Chondrocyte (in vitro differentiated cells): Measurements from ENCODE around the gene TP63. TPM values are rescaled to one million over a fixed set of nuclear protein-coding genes. Genes with fewer than 3 reads are reported as not detected.

ENCODE experiments used
- DNase-seq: peaks from one replicate; pipeline ENCODE4 v3.0.0; 2021; ENCODE audit warnings: mixed read lengths, low spot score
- H3K27ac Mint-ChIP-seq: one replicate; pipeline ENCODE4 v1.8.0; 2021; ENCODE audit warnings: mild to moderate bottlenecking, moderate library complexity, mixed read lengths; ENCODE audit not compliant: unreplicated experiment
- H3K27me3 Mint-ChIP-seq: 2 replicates; pipeline ENCODE4 v1.8.0; 2021; ENCODE audit warnings: low read depth, mixed read lengths
- H3K36me3 Mint-ChIP-seq: 2 replicates; pipeline ENCODE4 v1.8.0; 2021; ENCODE audit warnings: low read depth, mixed read lengths
- H3K4me1 Mint-ChIP-seq: 2 replicates; pipeline ENCODE4 v1.8.0; 2021; ENCODE audit warnings: low read depth, mild to moderate bottlenecking, mixed read lengths
- H3K4me3 Mint-ChIP-seq: one replicate; pipeline ENCODE4 v1.8.0; 2021; ENCODE audit warnings: mild to moderate bottlenecking, moderate library complexity, mixed read lengths; ENCODE audit not compliant: unreplicated experiment
- H3K9me3 Mint-ChIP-seq: 2 replicates; pipeline ENCODE4 v1.8.0; 2021; ENCODE audit warnings: low read depth, mixed read lengths
- total RNA-seq: library from RNA; stranded (reverse); gene quantifications from 3 replicates; pipeline ENCODE4 v1.2.1, GENCODE V29; 2021
- TF ChIP-seq, protein P1 (sequence below): fragments of 200-600 bp; sonication (generic); IDR thresholded peaks from 2 replicates; pipeline ENCODE4 v1.5.0; 2021; ENCODE audit warnings: antibody characterized with exemption, mild to moderate bottlenecking, moderate library complexity

The TP63 gene
- total RNA-seq, 1 donor from 2014 or later, result not detected

GRCh38 chr3:189805375-189806067 is 174.3 kb downstream of the TP63 start:
- DNase-seq, result no peak
- no peaks in the 10 kb centered on the region for H3K36me3 Mint-ChIP-seq

DNA sequence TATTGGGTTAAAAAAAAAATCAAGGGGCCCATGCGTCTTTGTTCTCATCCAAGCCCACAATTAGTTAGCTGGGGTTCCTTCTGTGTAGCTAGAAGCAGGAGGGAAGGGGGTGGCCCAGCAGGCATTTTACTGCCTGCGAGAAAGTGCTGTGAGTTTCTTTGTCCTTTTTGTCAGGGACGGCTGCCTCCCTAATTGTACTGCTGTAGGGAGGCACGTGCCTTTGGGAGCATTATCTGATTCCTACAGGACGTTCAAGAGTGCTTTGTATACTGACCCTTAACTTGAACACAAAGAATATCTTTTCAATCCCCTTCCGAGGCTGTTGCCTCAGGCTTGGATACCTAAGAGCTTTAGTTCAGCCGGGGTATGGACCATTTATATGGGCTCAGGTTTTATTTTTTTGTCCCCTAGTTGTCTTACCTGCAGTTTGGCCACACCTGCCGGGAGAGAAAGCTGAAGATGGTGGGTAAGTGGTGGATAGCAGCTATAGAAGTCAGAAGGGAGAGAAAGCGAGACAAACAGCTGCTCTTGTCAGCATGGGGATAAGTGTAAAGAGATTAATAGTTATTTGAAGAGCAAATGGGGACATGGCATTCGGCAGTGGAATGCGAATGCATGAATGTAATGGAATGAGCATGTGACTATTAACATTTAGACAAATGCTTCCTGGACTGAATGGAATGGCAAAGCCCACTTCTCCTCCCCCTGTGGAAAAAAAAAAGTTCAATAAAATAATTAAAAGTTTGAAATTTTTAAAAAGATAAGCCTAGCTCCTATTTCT is 175.2 kb downstream of the TP63 start:
- no peak overlapping the region for H3K4me3 Mint-ChIP-seq
- H3K9me3 Mint-ChIP-seq, result no peaks in the 10 kb centered on the region
- H3K4me1 Mint-ChIP-seq, result peaks cover 9% of the 10 kb centered on the region
- H3K27ac Mint-ChIP-seq, result no peak overlapping the region
- DNase-seq, result no peak
- TF ChIP-seq, protein P1, sequence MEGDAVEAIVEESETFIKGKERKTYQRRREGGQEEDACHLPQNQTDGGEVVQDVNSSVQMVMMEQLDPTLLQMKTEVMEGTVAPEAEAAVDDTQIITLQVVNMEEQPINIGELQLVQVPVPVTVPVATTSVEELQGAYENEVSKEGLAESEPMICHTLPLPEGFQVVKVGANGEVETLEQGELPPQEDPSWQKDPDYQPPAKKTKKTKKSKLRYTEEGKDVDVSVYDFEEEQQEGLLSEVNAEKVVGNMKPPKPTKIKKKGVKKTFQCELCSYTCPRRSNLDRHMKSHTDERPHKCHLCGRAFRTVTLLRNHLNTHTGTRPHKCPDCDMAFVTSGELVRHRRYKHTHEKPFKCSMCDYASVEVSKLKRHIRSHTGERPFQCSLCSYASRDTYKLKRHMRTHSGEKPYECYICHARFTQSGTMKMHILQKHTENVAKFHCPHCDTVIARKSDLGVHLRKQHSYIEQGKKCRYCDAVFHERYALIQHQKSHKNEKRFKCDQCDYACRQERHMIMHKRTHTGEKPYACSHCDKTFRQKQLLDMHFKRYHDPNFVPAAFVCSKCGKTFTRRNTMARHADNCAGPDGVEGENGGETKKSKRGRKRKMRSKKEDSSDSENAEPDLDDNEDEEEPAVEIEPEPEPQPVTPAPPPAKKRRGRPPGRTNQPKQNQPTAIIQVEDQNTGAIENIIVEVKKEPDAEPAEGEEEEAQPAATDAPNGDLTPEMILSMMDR, result no peak
- H3K36me3 Mint-ChIP-seq, result no peaks in the 10 kb centered on the region
- H3K27me3 Mint-ChIP-seq, result peaks cover 5% of the 10 kb centered on the region

More at GRCh38 chr3:189805375-189806067, 174.3 kb downstream of the TP63 start:
- Mint-ChIP-seq H3K4me1 (peaks cover 9% of the 10 kb centered on the region), H3K27me3 (peaks cover 5% of the 10 kb centered on the region), H3K9me3 (no peaks in the 10 kb centered on the region), H3K4me3 (no peak overlapping the region), H3K27ac (no peak overlapping the region)
- TF ChIP-seq, protein P1, result no peak

DNA sequence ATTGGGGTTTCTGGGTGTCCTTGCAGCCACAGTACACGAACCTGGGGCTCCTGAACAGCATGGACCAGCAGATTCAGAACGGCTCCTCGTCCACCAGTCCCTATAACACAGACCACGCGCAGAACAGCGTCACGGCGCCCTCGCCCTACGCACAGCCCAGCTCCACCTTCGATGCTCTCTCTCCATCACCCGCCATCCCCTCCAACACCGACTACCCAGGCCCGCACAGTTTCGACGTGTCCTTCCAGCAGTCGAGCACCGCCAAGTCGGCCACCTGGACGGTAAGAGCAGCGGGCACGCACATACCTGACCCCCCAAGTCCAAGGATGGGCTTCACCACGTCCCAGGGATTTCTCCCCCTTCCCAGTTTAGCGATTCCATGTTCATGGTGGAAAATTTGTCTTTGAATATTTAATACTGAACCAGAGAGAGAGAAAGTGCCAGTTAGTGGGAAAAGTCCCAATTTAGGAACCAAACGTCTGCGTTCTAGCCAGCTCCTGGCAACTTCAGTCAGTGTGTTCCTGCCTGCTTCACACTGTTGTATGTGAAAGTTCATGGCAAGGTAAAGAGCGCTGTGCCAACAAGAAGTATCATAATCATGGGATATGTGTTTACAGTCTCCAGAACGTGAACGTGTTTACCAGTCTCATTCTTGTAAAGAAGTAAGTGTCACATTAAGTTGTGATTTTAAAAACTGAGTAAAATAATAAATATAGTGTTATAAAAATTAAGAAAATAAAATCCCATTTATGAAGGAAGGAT is 177.2 kb downstream of the TP63 start:
- Mint-ChIP-seq H3K9me3 (no peaks in the 10 kb centered on the region), H3K36me3 (no peaks in the 10 kb centered on the region), H3K27ac (no peak overlapping the region), H3K4me1 (peaks cover 9% of the 10 kb centered on the region), H3K4me3 (no peak overlapping the region), H3K27me3 (peaks cover 5% of the 10 kb centered on the region)
- TF ChIP-seq, protein P1, result no peak
- no peak for DNase-seq

- no peaks in the 10 kb centered on the region for H3K36me3 Mint-ChIP-seq
- TF ChIP-seq, protein P1, result no peak
- no peak overlapping the region for H3K4me3 Mint-ChIP-seq
- H3K27ac Mint-ChIP-seq, result no peak overlapping the region
- no peak for DNase-seq
- peaks cover 5% of the 10 kb centered on the region for H3K27me3 Mint-ChIP-seq
- H3K4me1 Mint-ChIP-seq, result peaks cover 9% of the 10 kb centered on the region
- no peaks in the 10 kb centered on the region for H3K9me3 Mint-ChIP-seq
These were observed 178.4 kb downstream of the TP63 start for GRCh38 chr3:189809583-189809982.
